Measurements from ENCODE around the gene RSF1. TPM values are rescaled to one million over a fixed set of nuclear protein-coding genes. Genes with fewer than 3 reads are reported as not detected.

The RSF1 gene
- total RNA-seq, 1 experiment from 2014 or later: 79.8 TPM

- ATAC-seq (no peak), DNase-seq (ENCODE audit: low spot score) (no peak)
- TF ChIP-seq ZNF121 (CRISPR knock-in tag; IDR thresholded peaks at IDR 0.05) (peak; percentile 80; the same call in 1 of the 2 replicates), FOXJ3 (CRISPR knock-in tag; IDR thresholded peaks at IDR 0.05; ENCODE audit: borderline replicate concordance) (no peak)
- POLR2A ChIA-PET: no interaction called here
- H3K27ac Mint-ChIP-seq: no peak overlapping the region
- no peak overlapping the region for H3K4me3 Mint-ChIP-seq
- no peaks in the 10 kb centered on the region for H3K27me3 Mint-ChIP-seq (ENCODE audit: low read depth)
- peaks cover 3% of the 10 kb centered on the region for H3K4me1 Mint-ChIP-seq
- peaks cover 32% of the 10 kb centered on the region for H3K36me3 Mint-ChIP-seq
- no peaks in the 10 kb centered on the region for H3K9me3 Mint-ChIP-seq
- CTCF ChIA-PET: no interaction called here
Measured at GRCh38 chr11:77723024-77723423, 97.5 kb downstream of the RSF1 start.

GRCh38 chr11:77710358-77710757, 110.2 kb downstream of the RSF1 start:
- no peaks in the 10 kb centered on the region for H3K27me3 Mint-ChIP-seq (ENCODE audit: low read depth)
- H3K9me3 Mint-ChIP-seq: no peaks in the 10 kb centered on the region
- no peaks in the 10 kb centered on the region; the same call in 1 of the 2 replicates for H3K4me1 Mint-ChIP-seq
- ChIA-PET POLR2A (no interaction called here), CTCF (no interaction called here)
- ATAC-seq (no peak), DNase-seq (ENCODE audit: low spot score) (no peak)
- H3K27ac Mint-ChIP-seq: no peak overlapping the region; the same call in 1 of the 2 replicates
- no peak overlapping the region for H3K4me3 Mint-ChIP-seq
- TF ChIP-seq E2F4 (CRISPR knock-in tag; IDR thresholded peaks at IDR 0.05; ENCODE audit: borderline replicate concordance, low read depth) (no peak), ATF1 (CRISPR knock-in tag; IDR thresholded peaks at IDR 0.05) (no peak), EMX1 (CRISPR knock-in tag; IDR thresholded peaks at IDR 0.05) (no peak), ZMAT4 (CRISPR knock-in tag; IDR thresholded peaks at IDR 0.05) (no peak), TEAD4 (CRISPR knock-in tag; IDR thresholded peaks at IDR 0.05) (no peak), HMGA2 (CRISPR knock-in tag; IDR thresholded peaks at IDR 0.05) (no peak), KAT7 (CRISPR knock-in tag; IDR thresholded peaks at IDR 0.05; ENCODE audit: borderline replicate concordance) (no peak), E2F1 (CRISPR knock-in tag; IDR thresholded peaks at IDR 0.05) (no peak), ZBTB43 (CRISPR knock-in tag; IDR thresholded peaks at IDR 0.05) (no peak), ZNF232 (CRISPR knock-in tag; IDR thresholded peaks at IDR 0.05) (no peak), ATF2 (CRISPR knock-in tag; IDR thresholded peaks at IDR 0.05; ENCODE audit: borderline replicate concordance, low read depth) (no peak)
- peaks cover 2% of the 10 kb centered on the region for H3K36me3 Mint-ChIP-seq

GRCh38 chr11:77705876-77706579, 114.5 kb downstream of the RSF1 start:
- Mint-ChIP-seq H3K27me3 (ENCODE audit: low read depth) (no peaks in the 10 kb centered on the region), H3K4me3 (no peak overlapping the region), H3K27ac (no peak overlapping the region), H3K9me3 (no peaks in the 10 kb centered on the region), H3K4me1 (no peaks in the 10 kb centered on the region; the same call in 1 of the 2 replicates), H3K36me3 (peaks cover 19% of the 10 kb centered on the region)
- POLR2A ChIA-PET: interaction anchor here (0.7 kb wide), 1 partner anchor 184 kb away, joined by 4 read pairs; no protein-coding TSS in a partner anchor
- CTCF ChIA-PET: interaction anchor here (0.6 kb wide), 1 partner anchor 658 kb away, joined by 3 read pairs; no protein-coding TSS in a partner anchor
- DNase-seq (ENCODE audit: low spot score) (no peak), ATAC-seq (no peak)
- TF ChIP-seq FOXK1 (CRISPR knock-in tag; IDR thresholded peaks at IDR 0.05): no peak
- TF ChIP-seq JUN (CRISPR knock-in tag; IDR thresholded peaks at IDR 0.05): no peak
- TF ChIP-seq ZNF532 (CRISPR knock-in tag; IDR thresholded peaks at IDR 0.05; ENCODE audit: borderline replicate concordance): no peak
- no peak for TF ChIP-seq CBFB (CRISPR knock-in tag; IDR thresholded peaks at IDR 0.05; ENCODE audit: low read depth)
- no peak for TF ChIP-seq NR3C1 (CRISPR knock-in tag; conservative IDR thresholded peaks at IDR 0.05; ENCODE audit: low read depth)
- TF ChIP-seq ZBTB43 (CRISPR knock-in tag; IDR thresholded peaks at IDR 0.05): no peak
- no peak for TF ChIP-seq GRHL2 (CRISPR knock-in tag; IDR thresholded peaks at IDR 0.05; ENCODE audit: insufficient replicate concordance, severe bottlenecking)
- TF ChIP-seq FOXP1 (CRISPR knock-in tag; IDR thresholded peaks at IDR 0.05; ENCODE audit: borderline replicate concordance): no peak

Measured in WTC11 (cell line).